ENCODE results near the gene CHAC2.
"Not testable (repeated sequence)": the region's sequence is repeated elsewhere in the genome, so short reads cannot be mapped to it uniquely, and the experiment has no call there.

The CHAC2 gene

DNA sequence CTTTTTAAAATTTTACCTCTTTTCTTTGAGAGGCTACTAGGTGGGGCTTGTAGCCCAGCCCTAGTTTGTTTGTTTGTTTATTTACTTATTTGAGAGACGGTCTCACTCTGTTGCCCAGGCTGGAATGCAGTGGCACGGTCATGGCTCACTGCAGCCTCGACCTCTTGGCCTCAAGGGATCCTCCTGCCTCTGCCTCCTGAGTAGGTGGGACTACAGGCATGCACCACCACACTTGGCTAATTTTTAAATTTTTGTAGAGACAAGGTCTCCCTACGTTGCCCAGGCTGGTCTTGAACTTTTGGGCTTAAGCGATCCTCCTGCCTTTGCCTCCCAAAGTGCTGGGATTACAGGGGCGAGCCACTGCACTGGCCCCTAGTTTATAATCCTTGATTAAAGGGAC is 54.2 kb downstream of the CHAC2 start:
- Histone ChIP-seq H3K79me2 (ENCODE audit: control insufficient read depth, insufficient read depth, low read length, poor library complexity) (no peaks in the 10 kb centered on the region), H2AFZ (ENCODE audit: insufficient read depth, low read length, poor library complexity) (no peak overlapping the region), H3K23ac (ENCODE audit: low read length) (no peak overlapping the region), H4K8ac (ENCODE audit: low read depth, low read length) (no peak overlapping the region), H3K27ac (ENCODE audit: low read depth, low read length) (no peak overlapping the region), H3K4me1 (ENCODE audit: control insufficient read depth in 1 of 2, insufficient read depth in 2 of 2, low read length in 2 of 2) (no peaks in the 10 kb centered on the region), H3K4me3 (ENCODE audit: low read depth, low read length) (no peak overlapping the region), H2BK5ac (ENCODE audit: low read depth, low read length, poor library complexity) (no peak overlapping the region), H3K4ac (ENCODE audit: low read depth, low read length) (no peak overlapping the region), H2BK12ac (ENCODE audit: low read length) (no peak overlapping the region), H4K12ac (ENCODE audit: low read depth, low read length) (no peak overlapping the region), H2AK5ac (ENCODE audit: low read length) (no peak overlapping the region), H2BK120ac (ENCODE audit: insufficient read depth, low read length, poor library complexity) (no peak overlapping the region), H3K27me3 (ENCODE audit: insufficient read depth, low read length) (no peaks in the 10 kb centered on the region), H3K9ac (ENCODE audit: low read length) (no peak overlapping the region), H3K36me3 (ENCODE audit: control insufficient read depth in 1 of 2, insufficient read depth in 2 of 2, low read length in 2 of 2) (peaks cover 7 to 8% of the 10 kb centered on the region in 2 experiments), H3K14ac (ENCODE audit: low read length) (no peak overlapping the region), H3K18ac (ENCODE audit: low read length) (no peak overlapping the region), H4K91ac (ENCODE audit: low read depth, low read length) (no peak overlapping the region), H3K79me1 (ENCODE audit: low read length) (no peaks in the 10 kb centered on the region), H3K4me2 (ENCODE audit: low read length) (no peak overlapping the region), H3K9me3 (ENCODE audit: insufficient read depth, low read depth, low read length) (no peaks in the 10 kb centered on the region)
- no CpG with 5 or more reads among the region's 6 CpGs for WGBS (ENCODE audit: extremely low coverage, insufficient coverage, insufficient read length)
- DNase-seq, result no peak

DNA sequence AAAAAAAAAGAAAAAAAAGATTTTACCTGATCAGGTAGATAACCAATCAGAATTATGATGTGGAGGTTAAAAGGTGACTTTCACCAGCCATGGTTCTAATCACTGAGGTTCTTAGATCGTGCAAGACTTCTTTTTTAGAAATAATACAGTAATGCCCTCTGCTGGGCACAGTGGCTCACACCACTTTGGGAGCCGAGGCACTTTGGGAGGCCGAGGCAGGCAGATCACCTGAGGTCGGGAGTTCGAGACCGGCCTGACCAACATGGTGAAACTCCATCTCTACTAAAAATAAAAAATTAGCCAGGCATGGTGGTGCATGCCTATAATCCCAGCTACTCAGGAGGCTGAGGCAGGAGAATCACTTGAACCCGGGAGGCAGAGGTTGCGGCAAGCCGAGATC is 56.0 kb downstream of the CHAC2 start:
- H3K23ac ChIP-seq (ENCODE audit: low read length); H3K9ac ChIP-seq (ENCODE audit: low read length); H3K4me3 ChIP-seq (ENCODE audit: low read depth, low read length); H3K27ac ChIP-seq (ENCODE audit: low read depth, low read length); H3K18ac ChIP-seq (ENCODE audit: low read length); H3K4me2 ChIP-seq (ENCODE audit: low read length); H3K79me2 ChIP-seq (ENCODE audit: control insufficient read depth, insufficient read depth, low read length, poor library complexity); H3K14ac ChIP-seq (ENCODE audit: low read length); H3K36me3 ChIP-seq (ENCODE audit: control insufficient read depth in 1 of 2, insufficient read depth in 2 of 2, low read length in 2 of 2); H4K12ac ChIP-seq (ENCODE audit: low read depth, low read length); H4K91ac ChIP-seq (ENCODE audit: low read depth, low read length); H3K27me3 ChIP-seq (ENCODE audit: insufficient read depth, low read length); H3K4me1 ChIP-seq (ENCODE audit: control insufficient read depth in 1 of 2, insufficient read depth in 2 of 2, low read length in 2 of 2); H2BK5ac ChIP-seq (ENCODE audit: low read depth, low read length, poor library complexity); H2AFZ ChIP-seq (ENCODE audit: insufficient read depth, low read length, poor library complexity); H3K4ac ChIP-seq (ENCODE audit: low read depth, low read length); H4K8ac ChIP-seq (ENCODE audit: low read depth, low read length); H3K79me1 ChIP-seq (ENCODE audit: low read length); H2AK5ac ChIP-seq (ENCODE audit: low read length); H2BK120ac ChIP-seq (ENCODE audit: insufficient read depth, low read length, poor library complexity); H3K9me3 ChIP-seq (ENCODE audit: insufficient read depth, low read depth, low read length); H2BK12ac ChIP-seq (ENCODE audit: low read length): not testable (repeated sequence)
- no CpG with 5 or more reads among the region's 9 CpGs for WGBS (ENCODE audit: extremely low coverage, insufficient coverage, insufficient read length)
- DNase-seq, result peak in 1 of 2 donors; percentile 29
